GM12878 (cell line): ENCODE measurements around the gene ATP6V1A. TPM values are rescaled to one million over a fixed set of nuclear protein-coding genes. Genes with fewer than 3 reads are reported as not detected.

ENCODE experiments used
- CBX5 ChIP-seq: sonication (generic); IDR thresholded peaks from 2 replicates; pipeline ENCODE4 v1.6.1; 2016; ENCODE audit warnings: low read depth, moderate library complexity, mild to moderate bottlenecking, inconsistent platforms
- CHD2 ChIP-seq: IDR thresholded peaks from 2 replicates; pipeline ENCODE4 v1.6.1; 2011; ENCODE audit warnings: low read depth, low read length, improper control_type of control experiment, borderline replicate concordance
- CHD4 ChIP-seq: fragments of 200-600 bp; sonication (generic); IDR thresholded peaks from 2 replicates; pipeline ENCODE4 v1.6.1; 2016; ENCODE audit warnings: mild to moderate bottlenecking
- EGR1 ChIP-seq, 2 experiments: IDR thresholded peaks; 1 replicate in 1 of 2; 2 replicates in 1 of 2; pipeline ENCODE4 v1.6.1; 2011 to 2012; ENCODE audit warnings: low read depth in 2 of 2, low read length in 2 of 2, borderline replicate concordance in 1 of 2, mild to moderate bottlenecking in 1 of 2, moderate library complexity in 1 of 2
- ELK1 ChIP-seq: IDR thresholded peaks from 2 replicates; pipeline ENCODE4 v1.6.1; 2012; ENCODE audit warnings: low read depth, low read length, improper control_type of control experiment
- GATAD2B ChIP-seq: fragments of 450-650 bp; conservative IDR thresholded peaks from 2 replicates; pipeline ENCODE4 v1.6.1; 2017; ENCODE audit warnings: low read depth, mild to moderate bottlenecking, moderate library complexity
- HSF1 ChIP-seq: fragments of 150-350 bp; IDR thresholded peaks from 2 replicates; pipeline ENCODE4 v1.6.1; 2014; ENCODE audit warnings: mild to moderate bottlenecking, low read depth, low read length
- MTA2 ChIP-seq: fragments of 450-650 bp; IDR thresholded peaks from 2 replicates; pipeline ENCODE4 v1.6.1; 2016; ENCODE audit warnings: low read depth, mild to moderate bottlenecking, moderate library complexity
- RAD51 ChIP-seq: fragments of 450-650 bp; IDR thresholded peaks from 2 replicates; pipeline ENCODE4 v1.6.1; 2016; ENCODE audit warnings: moderate library complexity, mild to moderate bottlenecking, inconsistent platforms
- RB1 ChIP-seq: fragments of 450-650 bp; formaldehyde crosslinking; IDR thresholded peaks from 2 replicates; pipeline ENCODE4 v1.6.1; 2017; ENCODE audit warnings: mild to moderate bottlenecking, borderline replicate concordance
- SUZ12 ChIP-seq: fragments of 200-600 bp; sonication (generic); IDR thresholded peaks from one replicate; pipeline ENCODE4 v1.6.1; 2018; ENCODE audit warnings: antibody characterized with exemption, mild to moderate bottlenecking; ENCODE audit not compliant: unreplicated experiment
- WRNIP1 ChIP-seq: IDR thresholded peaks from 2 replicates; pipeline ENCODE4 v1.6.1; 2011; ENCODE audit warnings: low read depth, low read length, improper control_type of control experiment, borderline replicate concordance
- ZBTB11 ChIP-seq: fragments of 450-650 bp; formaldehyde crosslinking; IDR thresholded peaks from 2 replicates; pipeline ENCODE4 v1.5.0; 2022; ENCODE audit warnings: mild to moderate bottlenecking, missing genetic modification characterization
- ZNF217 ChIP-seq: fragments of 450-650 bp; IDR thresholded peaks from 2 replicates; pipeline ENCODE4 v1.6.1; 2017; ENCODE audit warnings: antibody characterized with exemption, mild to moderate bottlenecking
- ZNF592 ChIP-seq: fragments of 450-650 bp; IDR thresholded peaks from 2 replicates; pipeline ENCODE4 v1.6.1; 2017; ENCODE audit warnings: mild to moderate bottlenecking, moderate library complexity
- polyA plus RNA-seq, 11 experiments: library from polyadenylated mRNA; depleted of rRNA in 4 of 11; unstranded in 6 of 11; stranded (reverse) in 5 of 11; fragments of >200 nt; fragmentation: Nextera tagmentation in 4 of 11; fragmentation: Illumina TruSeq in 1 of 11; extraction: Ambion mirVana in 4 of 11; extraction: Trizol in 1 of 11; gene quantifications; 1 replicate in 1 of 11; 2 replicates in 10 of 11; pipeline versions ENCODE4 v1.2.1 to v1.2.3, GENCODE V29; 2011 to 2016; ENCODE audit warnings: inconsistent platforms in 2 of 11, missing spikeins in 2 of 11, low read depth in 1 of 11
- total RNA-seq, 4 experiments: library from RNA; depleted of rRNA in 3 of 4; stranded (reverse); fragments of >200 nt in 3 of 4; fragmentation: Illumina TruSeq in 1 of 4; extraction: Trizol in 1 of 4; gene quantifications; 2 replicates each; pipeline versions ENCODE4 v1.2.1 to v1.2.3, GENCODE V29; 2013 to 2021
- TF ChIP-seq, protein P1 (sequence below): fragments of 450-650 bp; IDR thresholded peaks from 2 replicates; pipeline ENCODE4 v1.6.1; 2017; ENCODE audit warnings: mild to moderate bottlenecking, moderate library complexity

Gene ATP6V1A
- total and polyA plus RNA-seq, 10 of the 15 experiments (the other 5 are each of a cell fraction or from before 2014, with no cell fraction given): 22.4 to 65.8 (median 47.7) TPM

DNA sequence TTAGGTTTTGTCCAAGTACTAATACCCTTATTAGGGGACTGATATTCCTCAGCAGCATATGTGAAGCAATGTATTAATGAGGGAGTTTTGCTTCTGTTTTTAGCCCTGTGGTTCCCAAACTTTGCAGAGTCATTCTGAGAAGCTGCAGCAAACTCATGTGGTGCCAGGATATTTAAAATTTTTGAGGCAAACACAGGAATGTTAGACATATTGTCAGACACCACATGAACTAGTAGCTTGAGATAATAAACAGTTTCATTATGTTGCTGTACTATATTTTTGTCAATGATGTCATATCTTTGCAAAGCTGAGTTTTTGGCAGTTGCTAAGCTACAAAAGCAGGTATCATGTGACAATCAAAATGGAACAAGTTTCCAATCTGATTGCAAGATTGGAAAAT, 36.6 kb downstream of the ATP6V1A start (continued):
- TF ChIP-seq ELK1: no peak
- 0 out of 2 replicates have a peak, but pooled peaks have one; percentile 9 for TF ChIP-seq ZNF217
- TF ChIP-seq MTA2: peak; percentile 45; the same call in 1 of the 2 replicates
- peak; percentile 81 for TF ChIP-seq RAD51
- TF ChIP-seq CHD2: no peak
- TF ChIP-seq GATAD2B: no peak
- TF ChIP-seq, protein P1, sequence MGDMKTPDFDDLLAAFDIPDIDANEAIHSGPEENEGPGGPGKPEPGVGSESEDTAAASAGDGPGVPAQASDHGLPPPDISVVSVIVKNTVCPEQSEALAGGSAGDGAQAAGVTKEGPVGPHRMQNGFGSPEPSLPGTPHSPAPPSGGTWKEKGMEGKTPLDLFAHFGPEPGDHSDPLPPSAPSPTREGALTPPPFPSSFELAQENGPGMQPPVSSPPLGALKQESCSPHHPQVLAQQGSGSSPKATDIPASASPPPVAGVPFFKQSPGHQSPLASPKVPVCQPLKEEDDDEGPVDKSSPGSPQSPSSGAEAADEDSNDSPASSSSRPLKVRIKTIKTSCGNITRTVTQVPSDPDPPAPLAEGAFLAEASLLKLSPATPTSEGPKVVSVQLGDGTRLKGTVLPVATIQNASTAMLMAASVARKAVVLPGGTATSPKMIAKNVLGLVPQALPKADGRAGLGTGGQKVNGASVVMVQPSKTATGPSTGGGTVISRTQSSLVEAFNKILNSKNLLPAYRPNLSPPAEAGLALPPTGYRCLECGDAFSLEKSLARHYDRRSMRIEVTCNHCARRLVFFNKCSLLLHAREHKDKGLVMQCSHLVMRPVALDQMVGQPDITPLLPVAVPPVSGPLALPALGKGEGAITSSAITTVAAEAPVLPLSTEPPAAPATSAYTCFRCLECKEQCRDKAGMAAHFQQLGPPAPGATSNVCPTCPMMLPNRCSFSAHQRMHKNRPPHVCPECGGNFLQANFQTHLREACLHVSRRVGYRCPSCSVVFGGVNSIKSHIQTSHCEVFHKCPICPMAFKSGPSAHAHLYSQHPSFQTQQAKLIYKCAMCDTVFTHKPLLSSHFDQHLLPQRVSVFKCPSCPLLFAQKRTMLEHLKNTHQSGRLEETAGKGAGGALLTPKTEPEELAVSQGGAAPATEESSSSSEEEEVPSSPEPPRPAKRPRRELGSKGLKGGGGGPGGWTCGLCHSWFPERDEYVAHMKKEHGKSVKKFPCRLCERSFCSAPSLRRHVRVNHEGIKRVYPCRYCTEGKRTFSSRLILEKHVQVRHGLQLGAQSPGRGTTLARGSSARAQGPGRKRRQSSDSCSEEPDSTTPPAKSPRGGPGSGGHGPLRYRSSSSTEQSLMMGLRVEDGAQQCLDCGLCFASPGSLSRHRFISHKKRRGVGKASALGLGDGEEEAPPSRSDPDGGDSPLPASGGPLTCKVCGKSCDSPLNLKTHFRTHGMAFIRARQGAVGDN: no peak
- TF ChIP-seq CBX5: no peak
- TF ChIP-seq ZNF592: no peak
- TF ChIP-seq SUZ12: no peak
- no peak for TF ChIP-seq RB1
- TF ChIP-seq WRNIP1: no peak
- no peak for TF ChIP-seq CHD4
- no peak for TF ChIP-seq EGR1 (IDR thresholded peaks at IDR 0.05; ENCODE audit: borderline replicate concordance in 1 of 2, low read depth in 2 of 2, low read length in 2 of 2)
- no peak for TF ChIP-seq ZBTB11 (CRISPR knock-in tag)
- TF ChIP-seq HSF1: no peak
